Measurements from ENCODE around the gene BATF.

GRCh38 chr14:75491376-75491978 lies 30.8 kb upstream of the BATF start:
- TF ChIP-seq CTCF (IDR thresholded peaks at IDR 0.05) (no peak), POLR2A (IDR thresholded peaks at IDR 0.05) (no peak)

All from uterus (tissue), 2 donors.